K562 (cell line): ENCODE data around the gene SNUPN. TPM values are rescaled to one million over a fixed set of nuclear protein-coding genes. Genes with fewer than 3 reads are reported as not detected.
A peak's percentile ranks its signal among the peaks of the same experiment; 100 is the strongest.

ENCODE experiments used
- ATAC-seq: fragments of 200-7000 bp; cut with Tn5 transposase; 3 replicates; pipeline ENCODE4 v1.9.1; 2020; ENCODE audit warnings: moderate library complexity
- BruUV-seq: library from RNA; stranded (reverse); fragments of 400-500 nt; replicated peaks from 2 replicates; lab custom pipeline; 2021; lab: Mats Ljungman, UMichigan
- CTCF ChIA-PET: fragments of 300-600 bp; formaldehyde crosslinking; extraction: SDS; loops from one replicate; lab custom pipeline; 2021; ENCODE audit warnings: low intra/inter-chr PET ratio; lab: Yijun Ruan, JAX
- POLR2A ChIA-PET: fragments of 300-600, 350-650 bp; sonication (Branson Sonifier 250); formaldehyde crosslinking; extraction: SDS; loops from one replicate; lab custom pipeline; 2021; ENCODE audit warnings: antibody characterized with exemption, inconsistent platforms; lab: Yijun Ruan, JAX
- DNase-seq, 4 experiments: peaks; one replicate each; pipeline versions ENCODE4 v3.0.0 to v3.0.0-alpha.2; 2011 to 2018; ENCODE audit warnings: low spot score in 3 of 4, mixed read lengths in 3 of 4; ENCODE audit errors: extremely low read depth in 1 of 4
- FAIRE-seq: peaks from 2 replicates; lab custom pipeline; 2011; peaks lifted over from hg19 to GRCh38; lab: Jason Lieb, UNC
- H2AFZ ChIP-seq: 2 replicates; pipeline ENCODE4 v1.6.0; 2011; ENCODE audit warnings: low read depth, low read length, control low read depth, inconsistent platforms
- H3K27ac ChIP-seq: fragments of 200-600 bp; 3 replicates; pipeline ENCODE4 v1.8.0; 2011; ENCODE audit warnings: low read depth, mild to moderate bottlenecking, control low read depth, inconsistent platforms, low read length, moderate library complexity, mixed read lengths; ENCODE audit errors: extremely low read depth
- H3K27me3 ChIP-seq, 2 experiments: fragments of 300-600 bp in 1 of 2; 2 replicates in 1 of 2; 3 replicates in 1 of 2; pipeline versions ENCODE4 v1.6.0 to v1.8.0; 2011; ENCODE audit warnings: inconsistent platforms in 2 of 2, low read length in 2 of 2, mild to moderate bottlenecking in 1 of 2, mixed read lengths in 1 of 2, moderate library complexity in 1 of 2; ENCODE audit not compliant: control insufficient read depth in 2 of 2, insufficient read depth in 2 of 2
- H3K36me3 ChIP-seq: fragments of 300-600 bp; 3 replicates; pipeline ENCODE4 v1.8.0; 2011; ENCODE audit warnings: mild to moderate bottlenecking, low read length, inconsistent platforms; ENCODE audit not compliant: control insufficient read depth, insufficient read depth
- H3K4me1 ChIP-seq, 2 experiments: fragments of 200-600 bp in 1 of 2; replicated peaks in 1 of 2; 2 replicates in 1 of 2; 3 replicates in 1 of 2; pipeline versions ENCODE4 v1.5.1 to v1.8.0; 2011; ENCODE audit warnings: inconsistent platforms in 2 of 2, low read length in 2 of 2, mild to moderate bottlenecking in 1 of 2, mixed read lengths in 1 of 2, moderate library complexity in 1 of 2; ENCODE audit not compliant: control insufficient read depth in 2 of 2, insufficient read depth in 2 of 2
- H3K4me2 ChIP-seq: 2 replicates; pipeline ENCODE4 v1.6.1; 2011; ENCODE audit warnings: low read length, control low read depth, inconsistent platforms, mixed read lengths; ENCODE audit not compliant: insufficient read depth
- H3K4me3 ChIP-seq: fragments of 200-600 bp; sonication (generic), shearing (Covaris generic); 2 replicates; pipeline ENCODE4 v1.5.1; 2016; ENCODE audit warnings: control low read depth, inconsistent platforms
- H3K79me2 ChIP-seq: fragments of 200-600 bp; 3 replicates; pipeline ENCODE4 v1.8.0; 2011; ENCODE audit warnings: low read length, inconsistent platforms; ENCODE audit not compliant: control insufficient read depth, insufficient read depth
- H3K9ac ChIP-seq, 2 experiments: 2 replicates each; pipeline versions ENCODE4 v1.6.0 to v1.6.1; 2011; ENCODE audit warnings: low read depth in 2 of 2, low read length in 2 of 2, control low read depth in 1 of 2, inconsistent platforms in 1 of 2, mild to moderate bottlenecking in 1 of 2, mixed read lengths in 1 of 2; ENCODE audit not compliant: insufficient read depth in 1 of 2
- H3K9me1 ChIP-seq: one replicate; pipeline ENCODE4 v1.6.0; 2011; ENCODE audit warnings: inconsistent platforms, mild to moderate bottlenecking, low read length, moderate library complexity; ENCODE audit not compliant: control insufficient read depth, insufficient read depth
- H3K9me3 ChIP-seq: replicated peaks from 2 replicates; pipeline ENCODE4 v1.5.1; 2011; ENCODE audit warnings: low read depth, low read length, inconsistent platforms; ENCODE audit not compliant: control insufficient read depth, insufficient read depth
- H4K20me1 ChIP-seq: replicated peaks from 2 replicates; pipeline ENCODE4 v1.6.1; 2011; ENCODE audit warnings: low read length, inconsistent platforms, mixed read lengths; ENCODE audit not compliant: control insufficient read depth, insufficient read depth
- BMI1 ChIP-seq: fragments of 150-350 bp; IDR thresholded peaks from 2 replicates; pipeline ENCODE4 v1.6.1; 2014; ENCODE audit warnings: low read length
- FOXP1 ChIP-seq: sonication (generic); formaldehyde crosslinking; IDR thresholded peaks from 2 replicates; pipeline ENCODE4 v1.8.0; 2022; ENCODE audit warnings: mild to moderate bottlenecking, missing genetic modification reagents
- HEY1 ChIP-seq: fragments of 250-450 bp; sonication (Bioruptor Pico); IDR thresholded peaks from 2 replicates; pipeline ENCODE4 v1.5.0; 2020; ENCODE audit warnings: mild to moderate bottlenecking, moderate library complexity, borderline replicate concordance
- HLTF ChIP-seq: fragments of 450-650 bp; IDR thresholded peaks from 2 replicates; pipeline ENCODE4 v1.6.1; 2016
- MEIS2 ChIP-seq: fragments of 450-650 bp; IDR thresholded peaks from 2 replicates; pipeline ENCODE4 v1.6.1; 2014; ENCODE audit warnings: mild to moderate bottlenecking; ENCODE audit not compliant: partially characterized antibody
- NFIC ChIP-seq: fragments of 450-650 bp; IDR thresholded peaks from 2 replicates; pipeline ENCODE4 v1.6.1; 2017; ENCODE audit warnings: mild to moderate bottlenecking, inconsistent platforms
- SPI1 ChIP-seq: IDR thresholded peaks from 2 replicates; pipeline ENCODE4 v1.6.1; 2011; ENCODE audit warnings: low read depth, low read length, control low read depth, borderline replicate concordance
- ZNF253 ChIP-seq: fragments of 250-450 bp; sonication (Bioruptor Pico); conservative IDR thresholded peaks from 2 replicates; pipeline ENCODE4 v1.6.1; 2021; ENCODE audit warnings: mild to moderate bottlenecking
- ZNF444 ChIP-seq: fragments of 250-450 bp; sonication (Bioruptor Pico); IDR thresholded peaks from 2 replicates; pipeline ENCODE4 v1.4.0; 2020; ENCODE audit warnings: mild to moderate bottlenecking, moderate library complexity
- WGBS: fragments of 100-300 bp; shearing (Covaris generic); methylation state at CpG from one replicate; pipeline ENCODE4 v1.1.6; 2016; ENCODE audit warnings: low coverage, mixed read lengths; ENCODE audit not compliant: insufficient coverage; ENCODE audit errors: missing lambda C conversion rate; 5-methylcytosine and 5-hydroxymethylcytosine counted together
- in situ Hi-C: fragments of 300-500 bp; cut with MboI; formaldehyde crosslinking; loops from 4 replicates; pipeline ENCODE4 v1.15.0; 2018; ENCODE audit warnings: inconsistent platforms, mixed read lengths
- intact Hi-C: fragments of 100-400 bp; cut with micrococcal nuclease; formaldehyde crosslinking; loops from 2 replicates; pipeline ENCODE4 v1.14.2; 2022
- polyA plus RNA-seq, 8 experiments: library from polyadenylated mRNA; depleted of rRNA in 4 of 8; stranded (reverse) in 5 of 8; unstranded in 3 of 8; fragments of >200 nt; fragmentation: Nextera tagmentation in 2 of 8; fragmentation: Illumina TruSeq in 1 of 8; extraction: Ambion mirVana in 2 of 8; extraction: Trizol in 1 of 8; gene quantifications; 2 replicates each; pipeline versions ENCODE4 v1.2.1 to v1.2.3, GENCODE V29; 2011 to 2014; ENCODE audit warnings: inconsistent platforms in 1 of 8, missing spikeins in 1 of 8
- total RNA-seq, 7 experiments: library from RNA; depleted of rRNA in 6 of 7; stranded (reverse); fragments of >200 nt in 6 of 7; fragmentation: Illumina TruSeq in 2 of 7; extraction: Trizol in 2 of 7; gene quantifications; 2 replicates each; pipeline versions ENCODE4 v1.2.1 to v1.2.3, GENCODE V29; 2011 to 2021; ENCODE audit warnings: low replicate concordance in 1 of 7
- TF ChIP-seq, protein P1 (sequence below): fragments of 450-650 bp; formaldehyde crosslinking; IDR thresholded peaks from 2 replicates; pipeline ENCODE4 v1.4.0; 2020; ENCODE audit warnings: mild to moderate bottlenecking, mixed read lengths
- TF ChIP-seq, protein P2 (sequence below): IDR thresholded peaks from 3 replicates; pipeline ENCODE4 v1.6.1; 2011; ENCODE audit warnings: borderline replicate concordance, mild to moderate bottlenecking; ENCODE audit not compliant: insufficient read length, insufficient read depth

Gene SNUPN
- total and polyA plus RNA-seq, 9 of the 15 experiments (the other 6 are each of a cell fraction or from before 2014, with no cell fraction given), result 32.2 to 78.3 (median 40.0) TPM

- ATAC-seq (peak; percentile 24), FAIRE-seq (peak; percentile 32), DNase-seq (no peak)
- BruUV-seq, result no TSS peak
- ChIA-PET POLR2A (interaction anchor here (0.5 to 3.2 kb wide), 3 partner anchors 12 to 635 kb away, joined by 3 to 10 read pairs (median 3); partner anchors contain the start of gene SIN3A), CTCF (no interaction called here)
- Histone ChIP-seq H3K79me2 (no peaks in the 10 kb centered on the region), H3K4me1 (peaks cover 10 to 57% of the 10 kb centered on the region in 2 experiments; a peak in 4 of 5 replicates), H3K9me1 (peaks cover 3% of the 10 kb centered on the region), H3K27ac (no peak overlapping the region), H2AFZ (no peak overlapping the region), H4K20me1 (peaks cover 3% of the 10 kb centered on the region; the same call in 1 of the 2 replicates), H3K4me3 (no peak overlapping the region)
- in situ Hi-C loops (loop anchor here (10.0 kb wide), 1 partner anchor 648 kb away; the partner anchor contains the start of gene PPCDC), intact Hi-C loops (no loop called here)
- TF ChIP-seq ZNF444 (no peak), HEY1 (CRISPR knock-in tag) (no peak), HLTF (no peak), MEIS2 (no peak), FOXP1 (CRISPR knock-in tag) (no peak), ZNF253 (CRISPR knock-in tag) (no peak), NFIC (peak; percentile 16; the same call in 1 of the 2 replicates), BMI1 (no peak), SPI1 (peak; percentile 9; the same call in 1 of the 2 replicates)
- TF ChIP-seq, protein P1, sequence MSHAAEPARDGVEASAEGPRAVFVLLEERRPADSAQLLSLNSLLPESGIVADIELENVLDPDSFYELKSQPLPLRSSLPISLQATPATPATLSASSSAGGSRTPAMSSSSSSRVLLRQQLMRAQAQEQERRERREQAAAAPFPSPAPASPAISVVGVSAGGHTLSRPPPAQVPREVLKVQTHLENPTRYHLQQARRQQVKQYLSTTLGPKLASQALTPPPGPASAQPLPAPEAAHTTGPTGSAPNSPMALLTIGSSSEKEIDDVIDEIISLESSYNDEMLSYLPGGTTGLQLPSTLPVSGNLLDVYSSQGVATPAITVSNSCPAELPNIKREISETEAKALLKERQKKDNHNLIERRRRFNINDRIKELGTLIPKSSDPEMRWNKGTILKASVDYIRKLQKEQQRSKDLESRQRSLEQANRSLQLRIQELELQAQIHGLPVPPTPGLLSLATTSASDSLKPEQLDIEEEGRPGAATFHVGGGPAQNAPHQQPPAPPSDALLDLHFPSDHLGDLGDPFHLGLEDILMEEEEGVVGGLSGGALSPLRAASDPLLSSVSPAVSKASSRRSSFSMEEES (CRISPR knock-in tag), result no peak
- TF ChIP-seq, protein P2, sequence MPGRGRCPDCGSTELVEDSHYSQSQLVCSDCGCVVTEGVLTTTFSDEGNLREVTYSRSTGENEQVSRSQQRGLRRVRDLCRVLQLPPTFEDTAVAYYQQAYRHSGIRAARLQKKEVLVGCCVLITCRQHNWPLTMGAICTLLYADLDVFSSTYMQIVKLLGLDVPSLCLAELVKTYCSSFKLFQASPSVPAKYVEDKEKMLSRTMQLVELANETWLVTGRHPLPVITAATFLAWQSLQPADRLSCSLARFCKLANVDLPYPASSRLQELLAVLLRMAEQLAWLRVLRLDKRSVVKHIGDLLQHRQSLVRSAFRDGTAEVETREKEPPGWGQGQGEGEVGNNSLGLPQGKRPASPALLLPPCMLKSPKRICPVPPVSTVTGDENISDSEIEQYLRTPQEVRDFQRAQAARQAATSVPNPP, result no peak
- TF ChIP-seq, all 486 proteins: peak for 2
- Histone ChIP-seq H3K4me2 (no peak overlapping the region), H3K36me3 (no peaks in the 10 kb centered on the region), H3K27me3 (no peaks in the 10 kb centered on the region), H3K9ac (peak overlapping the region in 1 of 2 experiments; percentile 89; a peak in 2 of 4 replicates), H3K9me3 (no peaks in the 10 kb centered on the region)
- 50% methylated on average over 14 of the region's 14 CpGs for WGBS
Measured at GRCh38 chr15:75672646-75673425, 47.3 kb upstream of the SNUPN start.
